D721Med (cell line): ENCODE measurements around the gene TMEM171.

Experiments used
- DNase-seq: peaks from one replicate; pipeline ENCODE4 v3.0.0; 2011; ENCODE audit warnings: low spot score; ENCODE audit not compliant: insufficient read length
- FAIRE-seq: peaks from 2 replicates; lab custom pipeline; 2011; peaks lifted over from hg19 to GRCh38; lab: Jason Lieb, UNC
- TF ChIP-seq, protein P1 (sequence below): IDR thresholded peaks from 2 replicates; pipeline ENCODE4 v1.5.1; 2012; ENCODE audit warnings: mild to moderate bottlenecking, control low read depth; ENCODE audit not compliant: insufficient read depth; ENCODE audit errors: missing control alignments

Gene TMEM171, protein sequence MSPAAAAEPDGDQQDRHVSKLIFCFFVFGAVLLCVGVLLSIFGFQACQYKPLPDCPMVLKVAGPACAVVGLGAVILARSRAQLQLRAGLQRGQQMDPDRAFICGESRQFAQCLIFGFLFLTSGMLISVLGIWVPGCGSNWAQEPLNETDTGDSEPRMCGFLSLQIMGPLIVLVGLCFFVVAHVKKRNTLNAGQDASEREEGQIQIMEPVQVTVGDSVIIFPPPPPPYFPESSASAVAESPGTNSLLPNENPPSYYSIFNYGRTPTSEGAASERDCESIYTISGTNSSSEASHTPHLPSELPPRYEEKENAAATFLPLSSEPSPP

DNA sequence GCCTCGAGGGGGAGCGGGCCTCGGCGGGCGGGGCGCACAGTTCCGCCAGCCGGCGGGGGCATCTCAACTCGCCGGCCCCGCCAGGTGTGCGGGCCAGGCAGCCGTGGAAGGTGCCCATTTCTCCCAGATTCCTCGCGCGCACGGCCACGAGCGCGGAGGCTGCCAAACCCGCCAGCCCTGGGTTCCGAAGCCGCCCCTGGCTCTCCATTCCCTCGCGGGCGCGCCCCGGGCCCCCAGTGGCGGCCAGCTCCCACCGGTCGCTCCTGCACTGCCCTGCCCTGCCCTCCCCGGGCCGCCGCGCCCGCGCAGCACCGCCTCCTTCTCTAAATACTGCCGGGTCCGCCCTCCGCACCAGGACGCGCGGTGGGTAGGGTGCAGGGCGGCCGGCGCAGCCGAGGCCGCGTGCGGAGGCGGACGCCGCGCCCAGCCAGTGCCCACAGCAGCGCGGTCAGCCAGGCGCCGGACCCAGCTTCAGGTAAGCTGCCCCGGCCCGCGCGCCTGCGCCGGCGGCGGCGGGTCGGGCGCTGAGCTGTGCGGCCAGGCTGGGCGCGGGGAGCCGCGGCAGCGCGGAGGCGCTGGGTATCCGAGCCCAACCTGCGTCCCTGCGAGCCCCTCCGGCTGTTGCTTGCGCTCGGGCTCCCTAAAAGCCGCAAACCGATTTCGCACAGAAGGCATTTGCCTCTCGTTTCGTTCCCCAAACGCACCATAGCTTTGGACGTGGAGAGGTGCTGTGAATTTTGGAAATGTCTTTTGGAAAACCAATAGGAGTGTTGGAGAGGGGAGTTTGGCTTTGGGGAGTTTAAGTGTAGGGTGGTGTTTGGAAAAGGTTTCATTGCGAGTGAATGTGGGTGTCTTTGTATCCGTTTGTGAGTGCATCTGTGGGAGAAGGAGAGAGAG is at the start of gene TMEM171:
TSS of gene TMEM171 (plus strand) at position 354 of the 897 bp plus-strand sequence. CDS start 2,799 bp downstream, outside the sequence.
- TF ChIP-seq, protein P1, sequence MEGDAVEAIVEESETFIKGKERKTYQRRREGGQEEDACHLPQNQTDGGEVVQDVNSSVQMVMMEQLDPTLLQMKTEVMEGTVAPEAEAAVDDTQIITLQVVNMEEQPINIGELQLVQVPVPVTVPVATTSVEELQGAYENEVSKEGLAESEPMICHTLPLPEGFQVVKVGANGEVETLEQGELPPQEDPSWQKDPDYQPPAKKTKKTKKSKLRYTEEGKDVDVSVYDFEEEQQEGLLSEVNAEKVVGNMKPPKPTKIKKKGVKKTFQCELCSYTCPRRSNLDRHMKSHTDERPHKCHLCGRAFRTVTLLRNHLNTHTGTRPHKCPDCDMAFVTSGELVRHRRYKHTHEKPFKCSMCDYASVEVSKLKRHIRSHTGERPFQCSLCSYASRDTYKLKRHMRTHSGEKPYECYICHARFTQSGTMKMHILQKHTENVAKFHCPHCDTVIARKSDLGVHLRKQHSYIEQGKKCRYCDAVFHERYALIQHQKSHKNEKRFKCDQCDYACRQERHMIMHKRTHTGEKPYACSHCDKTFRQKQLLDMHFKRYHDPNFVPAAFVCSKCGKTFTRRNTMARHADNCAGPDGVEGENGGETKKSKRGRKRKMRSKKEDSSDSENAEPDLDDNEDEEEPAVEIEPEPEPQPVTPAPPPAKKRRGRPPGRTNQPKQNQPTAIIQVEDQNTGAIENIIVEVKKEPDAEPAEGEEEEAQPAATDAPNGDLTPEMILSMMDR, result no peak
- FAIRE-seq, result no peak
- DNase-seq, result peak; percentile 48

DNA sequence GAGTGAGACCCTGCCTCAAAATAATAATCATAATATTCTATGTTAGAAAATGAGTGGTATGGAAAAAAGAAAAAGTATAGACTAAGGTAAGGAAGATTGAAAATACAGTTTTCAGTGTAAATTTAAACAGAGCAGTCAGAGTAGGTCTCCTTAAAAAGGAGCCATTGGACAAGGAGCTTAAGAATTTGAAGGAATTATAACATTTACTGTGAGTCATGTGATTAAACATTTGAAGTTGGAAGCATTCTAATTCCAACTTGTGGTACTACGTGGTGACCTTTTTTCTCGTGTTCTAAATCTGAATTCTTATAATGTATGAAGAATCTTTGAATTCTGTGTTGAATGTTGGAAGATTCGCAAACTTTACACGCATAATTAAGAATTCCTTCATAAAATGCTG is 39.3 kb upstream of the TMEM171 start:
- TF ChIP-seq, protein P1, result no peak
- no peak for FAIRE-seq

DNA sequence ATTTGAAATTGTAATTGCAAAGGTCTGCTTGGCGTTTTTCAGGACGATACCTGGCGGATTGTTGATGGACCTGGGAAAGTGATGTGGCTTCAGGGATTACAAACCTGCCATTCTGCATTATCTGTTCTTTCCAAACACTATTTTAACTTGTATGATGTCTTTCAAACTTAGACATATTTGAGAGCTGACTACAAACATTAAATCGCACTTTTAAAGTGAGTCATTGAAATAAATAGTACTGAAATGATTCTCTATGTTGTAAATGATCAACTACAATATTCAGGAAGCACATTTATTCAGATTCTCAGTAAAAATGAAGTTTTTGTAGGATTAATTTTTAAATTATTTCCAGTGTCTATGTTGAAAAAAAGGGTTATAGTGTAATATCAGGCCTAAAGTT is 32.3 kb upstream of the TMEM171 start:
- TF ChIP-seq, protein P1, result no peak
- DNase-seq (no peak), FAIRE-seq (no peak)

More for the DNA sequence above, 39.3 kb upstream of the TMEM171 start:
- no peak for DNase-seq

DNA sequence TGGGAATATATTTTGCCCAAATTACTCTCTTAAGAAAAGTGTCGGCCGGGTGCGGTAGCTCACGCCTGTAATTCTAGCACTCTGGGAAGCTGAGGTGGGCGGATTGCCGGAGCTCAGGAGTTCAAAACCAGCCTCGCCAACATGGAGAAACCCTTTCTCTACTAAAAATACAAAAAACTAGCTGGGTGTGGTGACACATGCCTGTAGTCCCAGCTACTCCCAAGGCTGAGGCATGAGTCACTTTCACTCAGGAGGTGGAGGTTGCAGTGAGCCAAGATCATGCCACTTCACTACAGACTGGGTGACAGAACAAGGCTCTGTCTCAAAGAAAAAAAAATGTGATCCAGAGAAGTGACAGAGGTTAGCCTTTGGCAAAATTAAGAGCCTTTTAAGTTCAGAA is 26.4 kb upstream of the TMEM171 start:
- DNase-seq (no peak), FAIRE-seq (no peak)
- TF ChIP-seq, protein P1, result no peak

DNA sequence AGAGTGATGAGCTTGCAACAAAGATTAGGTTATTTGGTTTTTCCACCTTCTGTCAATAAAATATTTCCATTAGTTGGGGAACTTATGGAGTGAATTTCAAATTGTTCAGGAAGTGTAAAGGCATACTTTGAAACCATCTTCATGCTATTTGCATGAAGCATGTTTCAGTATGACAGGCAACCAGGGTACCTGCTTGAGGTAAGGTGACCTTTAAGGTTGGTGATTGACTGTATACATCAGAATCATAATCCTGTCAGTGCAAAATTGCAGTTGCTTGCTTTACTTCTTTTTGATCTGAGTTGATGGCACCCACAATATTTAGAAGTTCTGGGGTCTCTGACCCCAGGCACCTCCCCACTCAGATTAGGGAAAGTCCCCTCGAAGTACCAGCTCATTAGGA is 26.0 kb upstream of the TMEM171 start:
- FAIRE-seq (no peak), DNase-seq (no peak)
- TF ChIP-seq, protein P1, result no peak

DNA sequence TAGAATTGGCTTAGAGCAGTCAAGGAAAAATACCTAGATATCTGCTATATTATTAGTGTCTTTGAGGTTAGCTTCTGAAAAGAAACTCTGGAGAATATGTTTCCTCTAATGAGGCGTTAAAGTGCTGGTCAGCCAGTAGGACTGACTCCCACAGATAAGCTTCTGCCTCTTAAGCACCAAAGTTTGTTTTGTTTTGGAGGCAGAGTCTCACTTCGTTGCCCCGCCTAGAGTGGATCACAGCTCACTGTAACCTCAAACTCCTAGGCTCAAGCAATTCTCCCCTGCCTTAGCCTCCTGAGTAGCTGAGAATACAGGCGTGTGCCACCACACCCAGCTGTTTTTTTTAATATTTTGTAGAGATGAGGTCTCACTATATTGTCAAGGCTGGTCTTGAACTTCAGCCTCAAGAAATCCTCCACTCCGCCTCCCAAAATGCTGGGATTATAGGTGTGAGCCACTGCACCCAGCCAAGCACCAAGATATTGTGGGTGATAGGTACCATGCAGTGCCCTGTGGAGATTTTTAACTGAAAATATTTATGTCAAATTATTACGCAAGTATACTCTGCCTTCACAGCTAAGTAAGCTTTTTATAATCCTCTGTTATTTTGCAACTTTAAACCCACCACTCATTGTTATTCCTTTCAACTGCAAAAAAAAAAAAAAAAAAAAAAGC is 24.7 kb upstream of the TMEM171 start:
- no peak for FAIRE-seq
- TF ChIP-seq, protein P1, result no peak

More for the DNA sequence above, 24.7 kb upstream of the TMEM171 start:
- no peak for DNase-seq
